IMR-90 (cell line): ENCODE results near the gene TDRD3. TPM values are rescaled to one million over a fixed set of nuclear protein-coding genes. Genes with fewer than 3 reads are reported as not detected.

ENCODE experiments used
- ATAC-seq: fragments of 200-7000 bp; cut with Tn5 transposase; 2 replicates; pipeline ENCODE4 v1.9.1; 2020; ENCODE audit warnings: low read depth, mild to moderate bottlenecking, moderate library complexity
- BruUV-seq: library from RNA; stranded (reverse); fragments of 400-500 nt; replicated peaks from 2 replicates; lab custom pipeline; 2021; lab: Mats Ljungman, UMichigan
- CTCF ChIA-PET: fragments of 300-600 bp; formaldehyde crosslinking; extraction: SDS; loops from one replicate; lab custom pipeline; 2021; ENCODE audit warnings: antibody characterized with exemption; lab: Yijun Ruan, JAX
- POLR2A ChIA-PET: fragments of 300-600 bp; sonication (Branson Sonifier 250); formaldehyde crosslinking; loops from one replicate; lab custom pipeline; 2022; ENCODE audit warnings: antibody characterized with exemption; ENCODE audit not compliant: unreplicated experiment; lab: Charles Lee
- DNase-seq: peaks from one replicate; pipeline ENCODE4 v3.0.0; 2013
- H2AFZ ChIP-seq: replicated peaks from 2 replicates; pipeline ENCODE3; 2013; ENCODE audit warnings: low read length, mild to moderate bottlenecking; ENCODE audit not compliant: poor library complexity
- H2AK5ac ChIP-seq: 2 replicates; pipeline ENCODE4 v1.6.1; 2013; ENCODE audit warnings: low read depth, low read length, inconsistent platforms
- H2AK9ac ChIP-seq: replicated peaks from 2 replicates; pipeline ENCODE3; 2013; ENCODE audit warnings: mild to moderate bottlenecking, low read depth, low read length, moderate library complexity; ENCODE audit not compliant: poor library complexity
- H2BK120ac ChIP-seq: 2 replicates; pipeline ENCODE4 v1.6.1; 2013; ENCODE audit warnings: low read depth, low read length, inconsistent platforms
- H2BK15ac ChIP-seq: 3 replicates; pipeline ENCODE4 v1.6.1; 2013; ENCODE audit warnings: low read depth, low read length, inconsistent platforms
- H2BK20ac ChIP-seq: 2 replicates; pipeline ENCODE4 v1.6.1; 2013; ENCODE audit warnings: low read depth, mild to moderate bottlenecking, inconsistent platforms, low read length, moderate library complexity
- H2BK5ac ChIP-seq: 2 replicates; pipeline ENCODE4 v1.6.1; 2013; ENCODE audit warnings: mild to moderate bottlenecking, low read depth, low read length, inconsistent platforms; ENCODE audit not compliant: poor library complexity, severe bottlenecking
- H3K14ac ChIP-seq: replicated peaks from 2 replicates; pipeline ENCODE4 v1.6.1; 2013; ENCODE audit warnings: low read depth, low read length, inconsistent platforms
- H3K18ac ChIP-seq: 2 replicates; pipeline ENCODE4 v1.6.1; 2013; ENCODE audit warnings: low read depth, low read length, control low read depth
- H3K23ac ChIP-seq: 2 replicates; pipeline ENCODE4 v1.6.1; 2013; ENCODE audit warnings: low read depth, low read length, inconsistent platforms
- H3K27ac ChIP-seq: 2 replicates; pipeline ENCODE4 v1.5.1; 2013; ENCODE audit warnings: mild to moderate bottlenecking, control low read depth, low read length; ENCODE audit not compliant: insufficient read depth
- H3K27me3 ChIP-seq: 2 replicates; pipeline ENCODE4 v1.6.1; 2013; ENCODE audit warnings: low read length; ENCODE audit not compliant: control insufficient read depth, insufficient read depth
- H3K36me3 ChIP-seq: 2 replicates; pipeline ENCODE4 v1.6.1; 2013; ENCODE audit warnings: low read length, mixed read lengths; ENCODE audit not compliant: control insufficient read depth, insufficient read depth
- H3K4ac ChIP-seq: 2 replicates; pipeline ENCODE4 v1.6.1; 2013; ENCODE audit warnings: low read depth, low read length, inconsistent platforms
- H3K4me1 ChIP-seq: 2 replicates; pipeline ENCODE4 v1.6.1; 2013; ENCODE audit warnings: low read length, mixed read lengths; ENCODE audit not compliant: control insufficient read depth, insufficient read depth
- H3K4me2 ChIP-seq: 2 replicates; pipeline ENCODE4 v1.6.1; 2013; ENCODE audit warnings: low read depth, mild to moderate bottlenecking, control low read depth, low read length, moderate library complexity
- H3K4me3 ChIP-seq: 2 replicates; pipeline ENCODE4 v1.5.1; 2013; ENCODE audit warnings: low read depth, mild to moderate bottlenecking, control low read depth, low read length, moderate library complexity; ENCODE audit not compliant: insufficient read depth
- H3K56ac ChIP-seq: 2 replicates; pipeline ENCODE4 v1.6.1; 2013; ENCODE audit warnings: low read length, inconsistent platforms; ENCODE audit not compliant: insufficient read depth; ENCODE audit errors: extremely low read depth
- H3K79me1 ChIP-seq, 2 experiments: 2 replicates each; pipeline ENCODE4 v1.6.1; 2013; ENCODE audit warnings: low read length in 2 of 2, inconsistent platforms in 1 of 2, low read depth in 1 of 2
- H3K9ac ChIP-seq: 2 replicates; pipeline ENCODE4 v1.6.1; 2013; ENCODE audit warnings: low read depth, low read length, control low read depth
- H3K9me1 ChIP-seq: 2 replicates; pipeline ENCODE4 v1.6.1; 2013; ENCODE audit warnings: low read length, inconsistent platforms; ENCODE audit not compliant: insufficient read depth
- H3K9me3 ChIP-seq: 2 replicates; pipeline ENCODE4 v1.6.1; 2013; ENCODE audit warnings: low read length; ENCODE audit not compliant: control insufficient read depth, insufficient read depth
- H4K20me1 ChIP-seq: 2 replicates; pipeline ENCODE4 v1.6.1; 2013; ENCODE audit warnings: low read length, inconsistent platforms; ENCODE audit not compliant: insufficient read depth
- H4K5ac ChIP-seq: 2 replicates; pipeline ENCODE4 v1.6.1; 2013; ENCODE audit warnings: mild to moderate bottlenecking, low read depth, low read length, control low read depth
- H4K8ac ChIP-seq, 2 experiments: 2 replicates each; pipeline ENCODE4 v1.6.1; 2013; ENCODE audit warnings: low read depth in 2 of 2, low read length in 2 of 2, control low read depth in 1 of 2, inconsistent platforms in 1 of 2
- H4K91ac ChIP-seq: 2 replicates; pipeline ENCODE4 v1.6.1; 2013; ENCODE audit warnings: low read depth, low read length, inconsistent platforms; ENCODE audit not compliant: insufficient read depth
- BHLHE40 ChIP-seq: fragments of 150-350 bp; IDR thresholded peaks from 2 replicates; pipeline ENCODE4 v1.6.1; 2016; ENCODE audit warnings: mild to moderate bottlenecking, low read depth, low read length
- CEBPB ChIP-seq: IDR thresholded peaks from 2 replicates; pipeline ENCODE4 v1.6.1; 2012; ENCODE audit warnings: low read depth, low read length, improper control_type of control experiment
- CHD1 ChIP-seq: IDR thresholded peaks from 2 replicates; pipeline ENCODE4 v1.6.1; 2012; ENCODE audit warnings: low read depth, low read length, improper control_type of control experiment
- CTCF ChIP-seq: conservative IDR thresholded peaks from 2 replicates; pipeline ENCODE4 v1.5.1; 2012; ENCODE audit warnings: mild to moderate bottlenecking, low read depth, low read length, improper control_type of control experiment
- ELK1 ChIP-seq: fragments of 150-350 bp; IDR thresholded peaks from 2 replicates; pipeline ENCODE4 v1.6.1; 2016; ENCODE audit warnings: low read depth, mild to moderate bottlenecking, low read length, moderate library complexity, borderline replicate concordance
- FOS ChIP-seq: fragments of 150-350 bp; IDR thresholded peaks from 2 replicates; pipeline ENCODE4 v1.6.1; 2016; ENCODE audit warnings: low read depth, low read length
- MAFK ChIP-seq: IDR thresholded peaks from 2 replicates; pipeline ENCODE4 v1.6.1; 2012; ENCODE audit warnings: low read depth, low read length, improper control_type of control experiment
- MAZ ChIP-seq: IDR thresholded peaks from 2 replicates; pipeline ENCODE4 v1.6.1; 2012; ENCODE audit warnings: low read depth, mild to moderate bottlenecking, low read length, improper control_type of control experiment, moderate library complexity, borderline replicate concordance
- MXI1 ChIP-seq: IDR thresholded peaks from 2 replicates; pipeline ENCODE4 v1.6.1; 2012; ENCODE audit warnings: low read depth, mild to moderate bottlenecking, low read length, moderate library complexity, borderline replicate concordance
- NFE2L2 ChIP-seq: fragments of 150-350 bp; IDR thresholded peaks from 2 replicates; pipeline ENCODE4 v1.6.1; 2016; ENCODE audit warnings: low read depth, mild to moderate bottlenecking, low read length
- POLR2A ChIP-seq: IDR thresholded peaks from 2 replicates; pipeline ENCODE4 v1.6.1; 2012; ENCODE audit warnings: mild to moderate bottlenecking, low read depth, low read length
- RAD21 ChIP-seq: IDR thresholded peaks from 2 replicates; pipeline ENCODE4 v1.6.1; 2012; ENCODE audit warnings: low read length, improper control_type of control experiment
- RCOR1 ChIP-seq: IDR thresholded peaks from 2 replicates; pipeline ENCODE4 v1.6.1; 2012; ENCODE audit warnings: mild to moderate bottlenecking, low read length, improper control_type of control experiment; ENCODE audit not compliant: insufficient replicate concordance
- RFX5 ChIP-seq: IDR thresholded peaks from 2 replicates; pipeline ENCODE4 v1.8.0; 2012; ENCODE audit warnings: low read depth, mild to moderate bottlenecking, low read length, moderate library complexity
- SMC3 ChIP-seq: fragments of 150-350 bp; IDR thresholded peaks from 2 replicates; pipeline ENCODE4 v1.6.1; 2016; ENCODE audit warnings: low read depth, mild to moderate bottlenecking, antibody characterized with exemption, low read length, moderate library complexity
- USF2 ChIP-seq: fragments of 150-350 bp; IDR thresholded peaks from 2 replicates; pipeline ENCODE4 v1.6.1; 2017; ENCODE audit warnings: mild to moderate bottlenecking, antibody characterized with exemption, low read length, low read depth
- WGBS, 2 experiments: methylation state at CpG; one replicate each; pipeline versions ENCODE4 v1.1.5 to v1.1.7; 2013; ENCODE audit warnings: missing lambda C conversion rate in 2 of 2; ENCODE audit not compliant: insufficient read length in 1 of 2; ENCODE audit errors: extremely low coverage in 2 of 2; 5-methylcytosine and 5-hydroxymethylcytosine counted together
- dilution Hi-C: fragments of 300-500 bp; cut with HindIII; formaldehyde crosslinking; loops from one replicate; pipeline ENCODE4 v1.14.3; 2018; ENCODE audit warnings: low sequenced_read_pairs; ENCODE audit not compliant: unreplicated experiment
- in situ Hi-C: fragments of 300-500 bp; cut with MboI; formaldehyde crosslinking; loops from 3 replicates; pipeline ENCODE4 v1.14.3; 2019; ENCODE audit warnings: low sequenced_read_pairs, inconsistent platforms, mixed read lengths
- intact Hi-C: fragments of 100-400 bp; cut with micrococcal nuclease; formaldehyde crosslinking; loops from 2 replicates; pipeline ENCODE4 v1.10.0; 2022
- polyA plus RNA-seq, 3 experiments: library from polyadenylated mRNA; depleted of rRNA; stranded (reverse); fragments of >200 nt; gene quantifications; 2 replicates each; pipeline ENCODE4 v1.2.3, GENCODE V29; 2012; ENCODE audit warnings: low replicate concordance in 1 of 3
- total RNA-seq: library from RNA; depleted of rRNA; stranded (reverse); fragments of >200 nt; gene quantifications from 2 replicates; pipeline ENCODE4 v1.2.3, GENCODE V29; 2012

Gene TDRD3
- total and polyA plus RNA-seq, 2 of the 4 experiments (the other 2 are of a cell fraction) = 3.9 to 12.0 TPM

- Histone ChIP-seq H2AK9ac (no peak overlapping the region), H3K4ac (no peak overlapping the region), H3K36me3 (no peaks in the 10 kb centered on the region), H2BK20ac (no peak overlapping the region), H3K79me1 (no peaks in the 10 kb centered on the region), H2BK5ac (no peak overlapping the region), H3K27ac (no peak overlapping the region), H2AK5ac (no peak overlapping the region), H3K4me1 (peaks cover 1% of the 10 kb centered on the region; the same call in 1 of the 2 replicates), H4K8ac (no peak overlapping the region), H3K4me2 (no peak overlapping the region), H2BK120ac (no peak overlapping the region), H3K9me1 (peaks cover 2% of the 10 kb centered on the region; the same call in 1 of the 2 replicates), H3K18ac (no peak overlapping the region), H3K4me3 (no peak overlapping the region), H3K23ac (no peak overlapping the region), H3K27me3 (no peaks in the 10 kb centered on the region), H4K91ac (no peak overlapping the region), H3K14ac (no peak overlapping the region), H4K5ac (no peak overlapping the region), H4K20me1 (no peaks in the 10 kb centered on the region), H3K9ac (no peak overlapping the region), H2BK15ac (no peak overlapping the region), H2AFZ (no peak overlapping the region), H3K9me3 (no peaks in the 10 kb centered on the region), H3K56ac (no peak overlapping the region)
- no CpG with 5 or more reads among the region's 3 CpGs for WGBS, 2 experiments
- POLR2A ChIA-PET = no interaction called here
- no peak for DNase-seq
- ATAC-seq = no peak
- BruUV-seq = no TSS peak
- intact Hi-C loops (no loop called here), in situ Hi-C loops (no loop called here), dilution Hi-C loops (no loop called here)
- TF ChIP-seq SMC3 = no peak
- TF ChIP-seq CTCF = no peak
- no peak for TF ChIP-seq RCOR1
- no peak for TF ChIP-seq RAD21
- no peak for TF ChIP-seq POLR2A
- TF ChIP-seq ELK1 = no peak
- no peak for TF ChIP-seq CHD1
- no peak for TF ChIP-seq FOS
- TF ChIP-seq USF2 = no peak
- TF ChIP-seq NFE2L2 = no peak
- no peak for TF ChIP-seq CEBPB
- TF ChIP-seq BHLHE40 = no peak
- no peak for TF ChIP-seq RFX5
- no peak for TF ChIP-seq MAZ
- no peak for TF ChIP-seq MXI1
- no peak for TF ChIP-seq MAFK
- CTCF ChIA-PET = no interaction called here
These were observed 180.7 kb downstream of the TDRD3 start for GRCh38 chr13:60577761-60578160.
